Measurements from ENCODE around the gene ZNF678.

- TF ChIP-seq POLR2A (IDR thresholded peaks at IDR 0.05) (no peak), CTCF (IDR thresholded peaks at IDR 0.05 in 4 of 5, conservative IDR thresholded peaks at IDR 0.05 in 1 of 5) (no peak)
These were observed 50.2 kb downstream of the ZNF678 start for GRCh38 chr1:227613526-227613925.
